A673 (cell line): Measurements from ENCODE around the gene ABCA13.

Experiments
- CTCF ChIP-seq: fragments of 300-800, 200-600 bp; sonication (generic); conservative IDR thresholded peaks from 2 replicates; pipeline ENCODE4 v1.5.1; 2017; ENCODE audit warnings: low read depth, mild to moderate bottlenecking, antibody characterized with exemption, low read length, moderate library complexity, mixed read lengths
- EZH2 ChIP-seq: fragments of 200-600 bp; sonication (generic); IDR thresholded peaks from 2 replicates; pipeline ENCODE4 v1.6.1; 2017; ENCODE audit warnings: borderline replicate concordance, low read depth, mild to moderate bottlenecking, mixed read lengths, antibody characterized with exemption, low read length; ENCODE audit not compliant: poor library complexity, severe bottlenecking

GRCh38 chr7:48171202-48171601, at the start of gene ABCA13:
- TF ChIP-seq CTCF (no peak), EZH2 (no peak)
